NCI-H1048 (cell line): ENCODE measurements around the gene WFDC10B.
"Not testable (repeated sequence)": the region's sequence is repeated elsewhere in the genome, so short reads cannot be mapped to it uniquely, and the experiment has no call there.

ENCODE experiments used
- DNase-seq: peaks from one replicate; lab custom pipeline; 2025; lab: John Stamatoyannopoulos, UW

Gene WFDC10B

GRCh38 chr20:45647441-45648050 lies 57.3 kb downstream of the WFDC10B start:
- DNase-seq = no peak

DNA sequence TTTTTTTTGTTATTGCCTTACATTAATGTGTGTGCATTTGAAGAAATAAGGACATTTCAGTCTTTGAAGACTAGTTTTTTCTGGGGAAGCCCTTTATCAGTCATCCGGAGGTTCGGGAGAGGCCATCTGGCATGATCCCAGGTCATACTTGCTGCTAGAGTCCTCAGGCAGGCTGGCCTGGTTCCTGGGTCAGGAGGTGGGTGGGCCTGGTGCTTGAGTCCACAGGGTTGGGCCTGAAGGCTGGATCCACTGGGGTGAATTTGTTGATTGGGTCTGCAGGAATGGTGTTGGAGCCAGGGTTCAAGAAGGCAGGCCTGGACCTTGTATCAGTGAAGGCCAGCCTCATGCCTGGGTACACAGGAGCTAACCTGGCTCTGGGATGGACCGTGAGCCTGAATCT lies 57.9 kb downstream of the WFDC10B start:
- no peak for DNase-seq

DNA sequence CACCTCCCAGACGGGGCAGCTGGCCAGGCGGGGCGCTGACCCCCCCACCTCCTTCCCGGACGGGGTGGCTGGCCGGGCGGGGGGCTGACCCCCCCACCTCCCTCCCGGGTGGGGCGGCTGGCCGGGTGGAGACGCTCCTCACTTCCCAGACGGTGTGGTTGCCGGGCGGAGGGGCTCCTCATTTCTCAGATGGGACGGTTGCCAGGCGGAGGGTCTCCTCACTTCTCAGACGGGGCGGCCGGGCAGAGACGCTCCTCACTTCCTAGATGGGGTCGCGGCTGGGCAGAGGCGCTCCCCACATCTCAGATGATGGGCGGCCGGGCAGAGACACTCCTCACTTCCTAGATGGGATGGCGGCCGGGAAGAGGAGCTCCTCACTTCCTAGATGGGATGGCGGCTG lies 59.0 kb downstream of the WFDC10B start:
- not testable (repeated sequence) for DNase-seq

- not testable (repeated sequence) for DNase-seq
Measured at GRCh38 chr20:45641076-45641475, 63.7 kb downstream of the WFDC10B start.

DNA sequence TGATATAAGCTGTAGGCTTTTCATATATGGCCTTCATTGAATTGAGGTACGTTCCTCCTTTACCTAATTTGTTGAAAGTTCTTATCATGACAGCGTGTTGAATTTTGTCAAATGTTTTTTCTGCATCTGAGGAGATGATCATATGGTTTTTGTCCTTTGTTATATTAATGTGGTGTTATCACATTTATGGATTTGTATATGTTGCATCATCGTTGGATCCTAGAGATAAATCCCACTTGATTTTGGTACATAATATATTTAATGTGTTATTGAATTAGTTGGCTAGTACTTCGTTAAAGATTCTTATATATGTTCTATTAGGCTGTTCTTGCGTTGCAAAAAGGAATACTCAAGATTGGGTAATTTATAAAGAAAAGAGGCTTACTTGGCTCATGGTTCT lies 65.1 kb downstream of the WFDC10B start:
- no peak for DNase-seq

GRCh38 chr20:45636513-45636912 lies 68.3 kb downstream of the WFDC10B start:
- DNase-seq = no peak
